ENCODE data around the gene MFAP1.

GRCh38 chr15:43851251-43851650 is 26.8 kb upstream of the MFAP1 start:
- TF ChIP-seq CTCF (IDR thresholded peaks at IDR 0.05) (no peak), POLR2A (IDR thresholded peaks at IDR 0.05) (no peak)

Data from thyroid gland (tissue), 4 donors.